CD4-positive, alpha-beta T cell (primary cell): Measurements from ENCODE around the gene DGAT2L6. TPM values are rescaled to one million over a fixed set of nuclear protein-coding genes. Genes with fewer than 3 reads are reported as not detected.

ENCODE experiments used
- ATAC-seq: fragments of 200-7000 bp; cut with Tn5 transposase; one replicate; pipeline ENCODE4 v1.10.0; 2022; ENCODE audit warnings: mild to moderate bottlenecking; ENCODE audit not compliant: poor library complexity
- CTCF ChIA-PET: fragments of 350-600 bp; sonication (Branson Sonifier 250); formaldehyde crosslinking; loops from one replicate; lab custom pipeline; 2021; ENCODE audit warnings: antibody characterized with exemption, inconsistent platforms; lab: Charles Lee
- POLR2A ChIA-PET: fragments of 350-600 bp; sonication (Branson Sonifier 250); formaldehyde crosslinking; loops from one replicate; lab custom pipeline; 2021; ENCODE audit warnings: antibody characterized with exemption, inconsistent platforms; lab: Charles Lee
- DNase-seq, 14 experiments: peaks; one replicate each; pipeline ENCODE4 v3.0.0-alpha.2; 2013 to 2020; ENCODE audit warnings: mixed read lengths in 2 of 14
- H3K27ac ChIP-seq, 2 donors: one replicate each; pipeline versions ENCODE4 v1.5.1 to v1.7.0; 2013; ENCODE audit warnings: low read length in 2 of 2, low read depth in 1 of 2, mild to moderate bottlenecking in 1 of 2
- H3K27me3 ChIP-seq, 2 experiments: 1 replicate in 1 of 2; 2 replicates in 1 of 2; pipeline versions ENCODE4 v1.6.1 to v1.7.0; 2013; ENCODE audit warnings: low read length in 2 of 2, control low read depth in 1 of 2, mild to moderate bottlenecking in 1 of 2, moderate library complexity in 1 of 2; ENCODE audit not compliant: insufficient read depth in 2 of 2, control insufficient read depth in 1 of 2
- H3K36me3 ChIP-seq: one replicate; pipeline ENCODE4 v1.6.1; 2013; ENCODE audit warnings: low read length, control low read depth; ENCODE audit not compliant: insufficient read depth
- H3K4me1 ChIP-seq: one replicate; pipeline ENCODE4 v1.6.1; 2013; ENCODE audit warnings: low read length, control low read depth; ENCODE audit not compliant: insufficient read depth
- H3K4me3 ChIP-seq: one replicate; pipeline ENCODE4 v1.5.1; 2013; ENCODE audit warnings: mild to moderate bottlenecking, low read length, moderate library complexity
- H3K9me3 ChIP-seq, 2 experiments: 1 replicate in 1 of 2; 2 replicates in 1 of 2; pipeline versions ENCODE4 v1.6.1 to v1.7.0; 2013; ENCODE audit warnings: low read length in 2 of 2, mild to moderate bottlenecking in 2 of 2, control low read depth in 1 of 2, moderate library complexity in 1 of 2; ENCODE audit not compliant: control insufficient read depth in 1 of 2, insufficient read depth in 1 of 2
- H3K27ac Mint-ChIP-seq: one replicate; pipeline ENCODE4 v1.8.0; 2020; ENCODE audit warnings: mixed read lengths
- H3K27me3 Mint-ChIP-seq: one replicate; pipeline ENCODE4 v1.8.0; 2021; ENCODE audit warnings: mixed read lengths
- H3K36me3 Mint-ChIP-seq: one replicate; pipeline ENCODE4 v1.8.0; 2021; ENCODE audit warnings: low read depth, mixed read lengths
- H3K4me1 Mint-ChIP-seq: one replicate; pipeline ENCODE4 v1.8.0; 2021; ENCODE audit warnings: low read depth, mixed read lengths
- H3K4me3 Mint-ChIP-seq: one replicate; pipeline ENCODE4 v1.8.0; 2020; ENCODE audit warnings: mild to moderate bottlenecking, mixed read lengths
- H3K9me3 Mint-ChIP-seq: one replicate; pipeline ENCODE4 v1.8.0; 2020; ENCODE audit warnings: mixed read lengths
- intact Hi-C, 2 experiments: fragments of 100-400 bp; cut with DNase I in 1 of 2; cut with micrococcal nuclease in 1 of 2; formaldehyde crosslinking; loops; one replicate each; pipeline versions ENCODE4 v1.15.1 to v1.9.0; 2023 to 2025; cut with DNase I, micrococcal nuclease
- total RNA-seq, 174 experiments: library from RNA in 2 of 174; stranded (reverse) in 2 of 174; gene quantifications; one replicate each; pipeline ENCODE4 v1.2.3 and lab custom pipeline; 2021 to 2026
- TF ChIP-seq, protein P1 (sequence below): fragments of 200-600 bp; IDR thresholded peaks from one replicate; pipeline ENCODE4 v1.8.0; 2022; ENCODE audit warnings: antibody characterized with exemption, mild to moderate bottlenecking

DGAT2L6 gene
- total RNA-seq, 2 experiments from 2014 or later = not detected

DNA sequence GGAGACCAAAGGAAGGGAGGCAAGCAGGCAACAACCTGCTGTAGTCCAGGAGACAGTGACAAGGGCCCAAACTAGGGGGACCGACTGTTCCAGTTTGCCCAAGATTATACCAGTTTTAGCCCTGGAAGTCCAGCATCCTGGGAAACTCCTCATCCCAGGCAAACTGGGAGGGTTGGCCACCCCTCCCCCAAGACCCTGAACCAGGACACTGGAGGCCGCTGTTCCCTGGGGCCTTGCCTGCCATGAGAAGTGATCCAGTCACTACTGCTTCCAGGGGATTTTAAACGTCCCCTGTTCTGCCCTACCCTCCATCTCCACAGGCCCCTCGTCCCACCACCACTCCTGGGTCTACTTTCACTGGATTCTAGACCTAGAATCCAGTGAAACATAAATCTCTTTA is 4.3 kb upstream of the DGAT2L6 start:
- no peaks in the 10 kb centered on the region for H3K9me3 ChIP-seq
- CTCF ChIA-PET = no interaction called here
- H3K27ac Mint-ChIP-seq = no peak overlapping the region

DNA sequence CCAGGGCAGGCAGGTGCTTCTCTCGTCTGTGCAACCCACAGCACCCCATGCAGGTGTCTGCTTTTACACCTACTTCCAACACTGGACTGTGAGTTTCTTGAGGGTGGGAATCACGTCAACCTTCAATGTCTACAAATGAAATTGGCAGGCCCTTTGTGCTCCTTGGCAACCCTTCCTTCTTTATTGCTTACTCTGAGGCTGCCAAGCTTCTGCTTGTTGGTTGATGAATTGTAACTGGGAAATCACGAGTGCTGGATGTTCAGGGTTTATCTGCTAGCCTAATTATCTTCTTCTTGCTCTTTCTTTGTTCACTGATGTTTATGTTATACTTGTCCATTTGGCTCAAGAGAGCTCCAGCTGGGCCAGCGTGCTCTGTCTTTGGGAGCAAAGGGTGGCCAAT is 2.5 kb upstream of the DGAT2L6 start:
- no peak overlapping the region for H3K4me3 Mint-ChIP-seq
- POLR2A ChIA-PET = no interaction called here
- DNase-seq (no peak), ATAC-seq (no peak)
- H3K36me3 ChIP-seq = no peaks in the 10 kb centered on the region
- no peaks in the 10 kb centered on the region for H3K9me3 ChIP-seq
- intact Hi-C loops = no loop called here
- no peaks in the 10 kb centered on the region for H3K9me3 Mint-ChIP-seq
- no peak overlapping the region for H3K27ac ChIP-seq
- H3K27me3 Mint-ChIP-seq = no peaks in the 10 kb centered on the region
- no peaks in the 10 kb centered on the region for H3K36me3 Mint-ChIP-seq
- no peak overlapping the region for H3K4me3 ChIP-seq
- H3K27me3 ChIP-seq = no peaks in the 10 kb centered on the region
- no peak overlapping the region for H3K27ac Mint-ChIP-seq
- CTCF ChIA-PET = no interaction called here
- H3K4me1 Mint-ChIP-seq = no peaks in the 10 kb centered on the region
- TF ChIP-seq, protein P1, sequence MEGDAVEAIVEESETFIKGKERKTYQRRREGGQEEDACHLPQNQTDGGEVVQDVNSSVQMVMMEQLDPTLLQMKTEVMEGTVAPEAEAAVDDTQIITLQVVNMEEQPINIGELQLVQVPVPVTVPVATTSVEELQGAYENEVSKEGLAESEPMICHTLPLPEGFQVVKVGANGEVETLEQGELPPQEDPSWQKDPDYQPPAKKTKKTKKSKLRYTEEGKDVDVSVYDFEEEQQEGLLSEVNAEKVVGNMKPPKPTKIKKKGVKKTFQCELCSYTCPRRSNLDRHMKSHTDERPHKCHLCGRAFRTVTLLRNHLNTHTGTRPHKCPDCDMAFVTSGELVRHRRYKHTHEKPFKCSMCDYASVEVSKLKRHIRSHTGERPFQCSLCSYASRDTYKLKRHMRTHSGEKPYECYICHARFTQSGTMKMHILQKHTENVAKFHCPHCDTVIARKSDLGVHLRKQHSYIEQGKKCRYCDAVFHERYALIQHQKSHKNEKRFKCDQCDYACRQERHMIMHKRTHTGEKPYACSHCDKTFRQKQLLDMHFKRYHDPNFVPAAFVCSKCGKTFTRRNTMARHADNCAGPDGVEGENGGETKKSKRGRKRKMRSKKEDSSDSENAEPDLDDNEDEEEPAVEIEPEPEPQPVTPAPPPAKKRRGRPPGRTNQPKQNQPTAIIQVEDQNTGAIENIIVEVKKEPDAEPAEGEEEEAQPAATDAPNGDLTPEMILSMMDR = no peak
- no peaks in the 10 kb centered on the region for H3K4me1 ChIP-seq

More for the DNA sequence above, 4.3 kb upstream of the DGAT2L6 start:
- Histone ChIP-seq H3K27ac (no peak overlapping the region), H3K27me3 (no peaks in the 10 kb centered on the region), H3K4me1 (no peaks in the 10 kb centered on the region), H3K36me3 (no peaks in the 10 kb centered on the region), H3K4me3 (no peak overlapping the region)
- H3K4me3 Mint-ChIP-seq = no peak overlapping the region
- intact Hi-C loops = no loop called here
- ATAC-seq (no peak), DNase-seq (no peak)
- no peaks in the 10 kb centered on the region for H3K4me1 Mint-ChIP-seq
- H3K27me3 Mint-ChIP-seq = no peaks in the 10 kb centered on the region
- POLR2A ChIA-PET = no interaction called here
- no peaks in the 10 kb centered on the region for H3K36me3 Mint-ChIP-seq
- H3K9me3 Mint-ChIP-seq = no peaks in the 10 kb centered on the region
- TF ChIP-seq, protein P1 = no peak

DNA sequence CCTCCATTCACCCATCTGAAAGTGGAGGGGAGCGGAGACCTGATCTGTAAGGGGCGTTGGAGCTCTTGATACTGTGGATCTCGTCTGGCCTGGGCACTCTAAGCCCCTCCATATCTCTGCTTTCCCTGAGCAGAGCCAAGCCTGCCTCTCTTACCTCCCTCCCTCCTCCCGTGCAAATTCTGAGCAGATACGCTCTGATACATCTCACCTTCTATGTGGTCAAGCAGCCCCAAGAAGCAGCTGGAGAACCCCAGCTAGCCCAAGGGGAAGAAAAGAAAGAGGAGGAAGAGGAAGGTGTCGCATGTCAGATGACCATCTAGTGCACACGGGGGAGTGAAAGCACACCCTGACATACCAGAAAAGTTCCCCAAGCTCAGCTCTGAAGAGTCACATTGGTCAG is 1.9 kb upstream of the DGAT2L6 start:
- no peak overlapping the region for H3K27ac ChIP-seq
- Mint-ChIP-seq H3K27ac (no peak overlapping the region), H3K4me3 (no peak overlapping the region), H3K36me3 (no peaks in the 10 kb centered on the region), H3K27me3 (no peaks in the 10 kb centered on the region), H3K9me3 (no peaks in the 10 kb centered on the region), H3K4me1 (no peaks in the 10 kb centered on the region)
- TF ChIP-seq, protein P1 = no peak
- no peaks in the 10 kb centered on the region for H3K36me3 ChIP-seq
- H3K9me3 ChIP-seq = no peaks in the 10 kb centered on the region
- CTCF ChIA-PET = no interaction called here
- H3K4me1 ChIP-seq = no peaks in the 10 kb centered on the region
- intact Hi-C loops = no loop called here
- POLR2A ChIA-PET = no interaction called here
- ATAC-seq (no peak), DNase-seq (no peak)
- H3K4me3 ChIP-seq = no peak overlapping the region
- H3K27me3 ChIP-seq = no peaks in the 10 kb centered on the region
